ENCODE measurements around the gene NDUFS7. TPM values are rescaled to one million over a fixed set of nuclear protein-coding genes. Genes with fewer than 3 reads are reported as not detected.

Gene NDUFS7
- polyA plus RNA-seq, 3 donors, result 40.1 to 50.2 (median 42.7) TPM

DNA sequence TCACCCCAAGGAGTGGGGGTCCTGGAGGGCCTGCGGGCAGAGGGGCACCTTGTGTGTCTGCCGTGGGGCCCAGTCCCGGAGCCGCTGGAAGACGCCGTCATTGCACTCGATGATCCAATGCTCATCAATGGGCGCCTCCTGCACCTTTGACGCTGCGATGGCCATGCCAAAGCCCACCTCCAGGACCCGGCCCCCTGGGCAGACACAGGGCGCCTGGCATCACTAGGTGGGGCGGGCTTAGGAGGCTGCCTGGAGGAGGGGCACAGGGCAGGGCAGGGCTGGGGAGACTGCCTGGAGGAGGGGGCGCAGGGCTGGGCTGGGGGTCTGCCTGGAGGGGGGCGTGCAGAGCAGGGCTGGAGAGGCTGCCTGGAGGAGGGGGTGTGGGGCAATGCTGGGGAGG lies 16.0 kb downstream of the NDUFS7 start:
- DNase-seq (ENCODE audit: low read depth in 3 of 3, low spot score in 2 of 3), result no peak

DNA sequence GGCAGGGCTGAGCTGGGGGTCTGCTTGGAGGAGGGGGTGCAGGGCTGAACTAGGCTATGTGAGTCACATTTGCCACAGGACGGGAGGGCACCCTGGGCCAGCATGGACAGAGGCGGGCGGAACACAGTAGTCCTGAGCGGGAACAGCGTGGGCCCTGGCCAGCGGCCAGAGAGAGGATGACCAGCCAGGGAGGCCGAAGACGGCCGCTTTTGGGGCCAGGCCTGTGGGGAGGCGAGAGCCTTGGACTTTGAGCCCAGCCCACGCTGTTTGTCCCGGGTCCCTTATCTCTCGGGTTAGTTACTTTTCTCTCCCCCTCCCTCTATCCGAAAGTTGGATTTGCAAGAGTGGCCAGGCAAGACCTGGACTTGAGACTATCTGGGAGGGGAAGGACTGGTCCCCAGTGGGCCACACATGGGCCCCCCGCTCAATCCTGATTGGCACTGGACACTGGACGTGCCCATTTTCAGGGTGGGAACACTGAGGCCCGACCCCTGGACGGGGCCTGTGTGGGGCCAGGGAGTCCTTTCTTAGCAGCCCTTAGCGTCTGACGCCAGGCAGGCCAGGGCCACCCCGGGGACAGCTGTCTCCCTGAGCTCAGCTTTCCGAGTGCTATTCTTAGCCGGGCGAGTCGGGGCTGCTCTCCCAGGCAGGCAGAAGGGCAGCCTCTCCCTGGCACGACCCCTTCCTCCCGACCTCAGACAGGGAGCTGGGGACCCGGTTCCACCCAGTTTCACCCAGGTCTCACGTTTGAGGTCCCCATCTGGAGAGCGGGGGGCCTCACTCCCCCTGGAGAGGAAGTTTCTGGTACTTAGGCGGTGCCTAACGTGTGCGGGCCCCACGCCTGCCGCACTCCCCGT lies 16.8 kb downstream of the NDUFS7 start:
- DNase-seq (ENCODE audit: low read depth in 3 of 3, low spot score in 2 of 3), result no peak

DNA sequence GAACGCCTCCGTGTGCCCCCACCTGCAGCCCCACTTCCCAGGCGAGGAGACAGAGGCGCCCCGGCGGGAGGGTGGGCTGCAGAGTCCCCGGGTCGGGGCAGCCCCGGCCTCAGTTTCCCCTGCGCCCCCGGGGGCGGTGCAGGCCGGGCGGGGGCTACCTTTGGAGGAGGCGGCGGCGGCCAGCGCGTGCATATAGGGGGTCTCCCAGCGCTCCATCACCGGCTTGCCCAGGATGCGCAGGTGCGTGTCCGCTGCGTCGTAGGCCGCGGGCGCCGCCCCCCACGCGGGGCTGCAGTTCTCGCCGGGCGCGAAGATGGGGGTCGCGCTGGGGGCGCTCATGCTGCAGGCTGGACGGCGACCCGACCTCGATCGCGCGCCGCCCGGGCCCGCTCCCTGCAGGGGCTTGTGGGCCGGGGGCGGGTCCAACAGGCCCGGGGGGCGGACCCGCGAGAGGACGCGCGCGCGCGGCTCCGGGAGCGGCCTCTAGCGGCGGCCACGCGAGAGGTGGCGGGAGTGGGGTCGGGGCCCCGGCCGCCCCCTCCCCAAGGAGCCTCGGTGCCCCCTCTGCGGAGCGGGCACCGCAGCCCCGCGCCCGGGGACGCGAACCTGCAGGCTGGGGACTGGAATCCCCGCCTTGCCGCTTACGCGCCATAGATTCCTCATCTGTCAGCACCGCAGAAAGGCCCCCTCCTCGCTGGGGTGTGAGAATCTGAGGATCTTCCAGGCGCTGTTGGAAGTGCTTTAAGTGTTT lies 17.6 kb downstream of the NDUFS7 start, which contains the start of gene GAMT:
GAMT (minus strand) TSS at position 405 of the 751 bp plus-strand sequence; CDS start at position 339, 66 bp downstream.
- no peak for DNase-seq (ENCODE audit: low read depth in 3 of 3, low spot score in 2 of 3)

DNA sequence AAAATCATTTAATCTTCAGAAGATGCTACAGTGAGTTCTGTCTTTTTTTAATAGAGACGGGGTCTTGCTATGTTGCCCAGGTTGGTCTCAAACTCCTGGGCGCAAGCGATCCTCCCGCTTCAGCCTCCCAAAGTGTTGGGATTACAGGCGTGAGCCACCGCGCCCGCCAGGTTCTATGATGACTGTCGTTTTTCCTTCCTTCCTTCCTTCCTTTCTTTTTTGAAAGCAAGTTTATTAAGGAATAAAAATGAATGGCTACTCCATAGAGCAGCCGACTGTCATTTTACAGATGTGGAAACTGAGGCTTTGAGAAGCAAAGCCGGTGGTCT lies 18.1 kb downstream of the NDUFS7 start:
- DNase-seq (ENCODE audit: low read depth in 3 of 3, low spot score in 2 of 3), result no peak

DNA sequence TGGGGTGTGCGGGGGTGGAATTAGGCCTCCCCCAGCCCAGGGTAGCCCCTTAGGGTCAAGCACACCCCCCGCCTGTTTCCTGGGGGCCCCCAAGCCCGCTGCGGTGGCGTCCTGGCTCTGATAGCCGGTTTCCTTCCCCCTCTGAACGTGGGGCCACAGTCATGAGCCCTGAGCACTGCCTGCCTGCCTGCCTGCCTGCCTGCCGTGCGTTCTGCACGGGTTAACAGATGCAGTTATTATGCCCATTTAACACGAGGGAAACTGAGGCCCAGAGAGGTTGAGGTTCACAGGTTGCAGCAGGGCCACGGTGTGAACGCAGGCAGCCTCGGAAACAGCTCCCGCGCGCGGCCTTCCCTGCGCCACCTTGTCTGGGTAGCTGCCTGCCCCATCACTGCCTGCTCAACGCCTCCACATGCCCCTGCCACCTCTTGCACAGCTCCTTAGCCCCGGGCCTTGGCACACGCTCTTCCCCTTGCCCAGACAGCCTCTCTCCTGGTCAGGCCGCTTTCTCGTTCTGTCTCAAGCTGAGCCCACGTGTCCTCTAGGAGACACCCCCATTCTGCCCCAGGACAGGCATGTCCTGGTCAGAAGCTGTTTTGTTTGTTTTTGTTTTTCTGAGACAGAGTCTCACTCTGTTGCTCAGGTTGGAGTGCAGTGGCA lies 18.8 kb downstream of the NDUFS7 start:
- DNase-seq (ENCODE audit: low read depth in 3 of 3, low spot score in 2 of 3), result no peak

DNA sequence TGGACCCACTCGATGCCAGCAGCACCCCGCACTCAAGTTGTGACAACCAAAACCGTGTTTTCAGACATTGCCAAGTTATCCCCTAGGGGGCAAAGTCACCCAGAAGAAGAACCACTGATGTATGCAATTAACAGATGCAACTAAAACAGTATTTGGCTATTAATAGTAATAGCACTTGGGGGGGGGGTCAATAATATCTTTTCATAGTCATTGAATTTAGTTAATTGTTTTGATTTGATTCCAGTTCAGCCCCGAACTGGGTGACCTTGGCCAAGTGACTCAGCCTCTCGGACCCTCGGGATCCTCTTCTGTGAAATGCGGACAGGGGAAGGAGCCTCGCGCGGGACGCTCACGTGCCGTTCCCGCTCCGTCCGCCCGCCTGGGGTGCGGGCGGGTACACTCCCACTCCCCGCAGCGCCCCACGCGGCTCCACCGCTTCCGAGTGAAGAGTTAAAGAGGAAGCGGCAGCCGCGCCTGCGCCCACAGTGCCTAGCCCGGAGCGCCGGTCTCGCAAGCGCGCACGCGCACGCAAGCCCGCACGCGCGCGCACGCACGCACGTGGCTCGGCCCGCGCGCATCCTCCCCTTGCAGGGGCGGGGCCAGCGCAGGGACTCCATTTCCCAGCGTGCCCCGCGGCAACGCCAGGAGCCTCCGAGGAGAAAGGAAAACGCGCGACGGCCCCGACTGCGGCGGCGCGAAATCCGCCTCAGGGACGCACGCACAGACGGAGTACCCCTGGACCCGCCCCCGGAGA lies 23.2 kb downstream of the NDUFS7 start:
- peak; percentile 89 to 97 (median 96) for DNase-seq (ENCODE audit: low read depth in 3 of 3, low spot score in 2 of 3)

DNA sequence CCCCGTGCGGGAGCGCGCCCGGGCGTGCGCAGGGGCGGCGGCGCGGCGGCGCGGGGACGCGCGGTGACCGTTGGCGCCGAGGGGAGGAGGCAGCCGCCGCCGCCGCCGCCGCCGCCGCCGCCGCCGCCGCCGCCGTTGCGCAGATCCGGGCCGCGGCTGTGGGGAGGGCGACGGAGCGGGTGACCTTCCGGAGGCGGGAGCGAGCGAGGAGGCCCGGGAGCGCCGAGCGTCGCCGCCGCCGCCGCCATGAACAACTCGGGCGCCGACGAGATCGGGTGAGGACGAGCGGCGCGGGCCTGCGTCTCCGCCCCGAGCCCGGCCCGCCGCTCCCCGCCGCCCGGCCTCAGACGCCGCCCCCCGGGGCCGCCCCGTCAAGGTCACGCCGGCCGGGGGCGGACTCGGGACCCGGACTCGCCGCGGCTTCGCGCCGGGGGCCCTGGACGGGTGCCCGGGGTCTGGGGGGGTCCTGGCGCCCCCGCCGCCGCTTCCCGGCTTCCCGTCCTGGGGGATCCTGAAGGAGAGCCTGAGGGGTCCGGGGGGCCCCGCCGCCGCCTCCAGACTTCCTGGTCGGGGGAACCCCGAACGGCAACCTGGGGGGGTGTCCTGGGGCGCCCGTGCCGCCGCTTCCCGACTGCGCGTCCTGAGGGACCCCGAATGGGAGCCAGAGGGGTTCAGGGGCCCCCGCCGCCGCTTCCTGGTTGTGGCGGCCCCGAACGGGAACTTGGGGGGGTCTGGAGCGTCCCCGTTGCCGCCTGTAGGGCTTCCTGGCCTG lies 24.0 kb downstream of the NDUFS7 start, which contains the start of gene DAZAP1:
DAZAP1 (plus strand) TSS at position 59 of the 772 bp plus-strand sequence; CDS start at position 247, 188 bp downstream.
- no peak for DNase-seq (ENCODE audit: low read depth in 3 of 3, low spot score in 2 of 3)

DNA sequence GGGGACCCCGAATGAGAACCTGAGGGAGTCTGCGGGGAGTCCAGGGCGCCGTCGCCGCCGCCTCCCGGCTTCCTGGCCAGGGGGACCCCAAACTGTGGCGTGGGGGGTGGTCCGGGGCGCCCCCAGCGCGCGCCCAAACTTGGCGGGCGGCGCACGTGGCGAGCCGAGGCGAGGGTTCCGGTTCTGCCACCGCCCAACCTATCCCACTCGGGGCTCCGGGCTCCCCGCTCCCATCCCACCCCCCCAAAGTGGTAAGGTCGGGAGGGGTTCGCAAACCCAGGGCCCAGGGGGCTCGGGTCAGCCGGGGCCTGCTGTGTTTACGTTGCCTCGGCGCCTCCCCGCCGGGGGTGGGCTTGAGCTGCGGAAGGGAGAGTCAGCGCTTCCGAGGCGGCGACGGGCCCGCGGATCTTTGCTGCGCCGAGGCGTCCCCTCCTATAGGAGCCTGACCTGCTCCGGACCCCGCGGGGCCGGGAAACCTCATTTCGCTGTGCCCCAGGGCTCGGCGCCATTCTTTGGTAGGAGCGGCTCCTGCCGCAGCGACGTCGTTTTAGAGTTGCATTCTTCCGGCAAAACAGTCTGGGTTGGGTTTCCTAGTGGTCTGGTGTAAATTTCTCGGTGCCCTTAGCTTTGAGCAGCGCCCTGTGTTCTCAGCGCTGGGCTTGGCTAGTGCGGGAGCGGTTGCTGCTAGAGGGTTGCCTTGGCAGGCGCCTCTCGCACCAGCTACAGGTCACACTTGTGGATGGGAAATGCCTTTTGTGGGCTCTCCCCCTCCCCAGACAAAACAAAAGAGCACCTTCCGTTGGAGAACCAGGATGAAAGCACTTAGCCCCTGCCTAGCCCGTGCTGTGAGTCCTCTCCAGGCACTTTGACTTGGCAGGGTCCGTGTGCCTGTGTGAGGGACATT lies 24.8 kb downstream of the NDUFS7 start:
- no peak for DNase-seq (ENCODE audit: low read depth in 3 of 3, low spot score in 2 of 3)

DNA sequence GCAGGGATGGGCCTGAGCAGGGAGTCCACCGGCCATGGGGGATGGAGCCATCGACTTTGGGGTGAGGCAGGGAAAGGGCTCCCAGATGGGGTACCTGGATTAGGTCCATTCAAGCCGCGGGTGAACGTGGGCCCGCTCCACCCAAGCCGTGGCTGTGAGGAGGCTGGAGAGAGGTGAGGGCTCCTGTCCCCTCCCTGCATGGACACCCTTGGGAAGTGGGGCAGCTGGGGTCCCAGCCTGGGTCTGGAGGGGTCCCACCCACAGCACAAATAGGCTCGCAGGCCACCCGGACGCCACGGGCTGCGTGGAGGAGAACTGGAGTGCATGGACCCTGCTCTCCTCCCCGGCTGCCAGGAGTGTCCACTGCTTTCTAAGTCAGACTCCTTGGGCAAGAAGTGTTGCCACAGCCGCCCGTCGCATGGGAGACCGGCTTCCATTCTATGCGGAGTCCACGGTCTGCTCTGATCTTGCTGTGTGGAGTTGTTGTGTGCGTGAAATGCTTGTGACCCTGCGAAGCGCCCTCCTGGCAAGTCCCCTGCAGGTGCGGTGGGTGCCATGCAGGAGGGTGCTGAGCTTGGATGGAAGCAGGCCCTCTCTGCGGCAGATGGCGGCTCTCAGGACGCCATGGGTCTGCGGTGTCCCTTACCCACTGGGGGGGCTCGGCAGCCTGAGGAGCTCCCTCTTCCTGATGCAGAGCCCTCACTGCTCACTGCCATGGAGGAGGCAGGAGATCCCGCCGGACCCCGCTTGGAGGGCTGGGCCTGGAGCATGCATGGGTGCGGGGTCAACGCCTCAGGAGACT lies 25.7 kb downstream of the NDUFS7 start:
- no peak for DNase-seq (ENCODE audit: low read depth in 3 of 3, low spot score in 2 of 3)

DNA sequence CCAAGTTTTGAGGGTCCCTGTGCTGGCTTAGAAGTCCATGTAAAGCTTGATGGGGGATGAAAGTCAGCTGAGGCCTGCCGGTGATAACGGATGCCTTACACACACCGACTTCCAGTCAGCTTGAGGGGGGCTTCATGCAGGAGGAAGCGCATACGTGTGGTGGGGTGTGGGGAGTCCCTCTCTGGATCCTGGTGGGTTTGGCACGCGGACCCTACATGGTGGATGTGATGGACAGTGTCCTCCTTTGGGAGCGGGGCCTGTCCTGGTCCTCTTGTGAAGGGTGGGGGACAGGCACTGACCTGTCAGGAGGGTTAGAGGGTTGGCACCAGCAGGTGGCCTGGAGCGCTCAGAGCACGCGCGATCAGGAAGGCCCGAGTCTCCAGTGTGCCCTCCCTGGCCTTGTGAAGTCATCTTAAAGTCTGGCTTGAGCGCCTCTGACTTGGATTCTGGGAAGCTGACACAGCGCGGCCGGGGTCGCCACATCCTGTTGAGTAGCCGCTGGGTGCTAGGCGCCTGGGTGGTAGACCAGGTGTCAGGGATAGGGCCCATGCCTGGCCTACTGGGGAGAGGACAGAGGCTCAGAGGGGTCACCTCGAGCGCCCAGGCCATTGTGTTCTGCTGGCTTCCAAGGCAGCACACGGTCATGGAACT lies 26.6 kb downstream of the NDUFS7 start:
- DNase-seq (ENCODE audit: low read depth in 3 of 3, low spot score in 2 of 3), result no peak

DNA sequence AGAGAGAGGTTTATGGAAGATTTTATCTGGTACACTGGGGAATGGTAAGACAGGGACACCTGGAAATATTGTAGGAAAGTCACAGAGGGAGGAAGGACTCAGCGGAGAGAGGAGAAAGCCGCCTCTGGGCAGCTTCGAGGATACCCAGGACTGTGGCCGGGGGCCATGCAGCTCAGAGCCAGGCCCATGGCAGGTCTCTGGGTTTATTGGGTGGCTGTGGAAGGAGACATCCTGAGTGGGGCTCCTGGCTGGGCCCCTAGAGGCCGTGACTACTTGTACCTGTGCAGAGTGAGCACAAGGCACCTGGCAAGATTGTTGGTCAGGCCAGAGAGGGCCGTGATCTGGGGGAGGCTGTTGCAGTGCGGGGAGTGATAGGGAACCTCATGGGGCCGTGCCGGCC lies 27.1 kb downstream of the NDUFS7 start:
- DNase-seq (ENCODE audit: low read depth in 3 of 3, low spot score in 2 of 3), result no peak

DNA sequence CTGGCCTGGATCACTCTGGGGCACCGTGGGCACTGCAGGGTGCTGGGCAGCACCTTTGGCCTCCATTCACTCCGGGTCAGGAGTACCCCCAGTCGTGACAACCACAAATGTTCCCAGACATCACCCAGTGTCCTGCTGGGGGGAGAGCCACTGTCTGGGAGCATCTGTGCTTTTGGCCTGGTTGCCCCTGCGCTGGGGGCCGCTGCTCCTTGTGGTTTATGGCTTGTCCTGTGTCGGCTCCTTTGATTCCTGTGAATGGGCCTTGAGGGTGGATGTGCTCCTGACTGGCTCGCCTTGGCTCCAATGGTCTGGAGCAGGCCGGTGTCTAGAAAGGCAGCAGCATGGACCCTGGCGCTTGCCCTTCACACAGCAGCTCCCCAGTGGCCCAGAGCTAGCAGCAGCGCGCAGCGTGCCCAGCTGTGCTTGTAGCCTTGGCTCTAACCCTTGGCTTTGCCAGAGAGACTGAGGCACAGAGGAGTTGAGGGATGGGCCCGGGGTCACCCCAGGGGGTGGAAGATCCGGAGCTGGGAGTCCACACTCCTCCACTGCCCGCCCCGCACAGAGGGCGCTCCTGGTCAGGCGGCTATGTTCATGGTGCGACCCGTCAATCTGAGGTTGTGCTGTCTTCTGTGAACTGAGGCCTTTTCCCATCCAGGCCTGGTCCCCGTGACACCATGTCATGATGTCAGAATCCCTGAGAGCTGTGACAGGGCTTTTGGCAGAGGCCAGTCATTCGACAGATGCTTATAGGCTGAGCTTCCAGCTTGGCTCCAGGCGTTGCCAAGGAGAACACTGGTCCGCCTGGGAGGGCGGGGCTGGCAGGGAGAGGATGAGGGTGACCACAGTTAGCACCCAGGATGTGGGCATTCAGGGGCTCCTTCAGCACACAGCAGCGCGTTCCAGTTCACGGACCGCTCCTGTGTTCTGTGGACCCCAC lies 27.8 kb downstream of the NDUFS7 start:
- no peak for DNase-seq (ENCODE audit: low read depth in 3 of 3, low spot score in 2 of 3)

DNA sequence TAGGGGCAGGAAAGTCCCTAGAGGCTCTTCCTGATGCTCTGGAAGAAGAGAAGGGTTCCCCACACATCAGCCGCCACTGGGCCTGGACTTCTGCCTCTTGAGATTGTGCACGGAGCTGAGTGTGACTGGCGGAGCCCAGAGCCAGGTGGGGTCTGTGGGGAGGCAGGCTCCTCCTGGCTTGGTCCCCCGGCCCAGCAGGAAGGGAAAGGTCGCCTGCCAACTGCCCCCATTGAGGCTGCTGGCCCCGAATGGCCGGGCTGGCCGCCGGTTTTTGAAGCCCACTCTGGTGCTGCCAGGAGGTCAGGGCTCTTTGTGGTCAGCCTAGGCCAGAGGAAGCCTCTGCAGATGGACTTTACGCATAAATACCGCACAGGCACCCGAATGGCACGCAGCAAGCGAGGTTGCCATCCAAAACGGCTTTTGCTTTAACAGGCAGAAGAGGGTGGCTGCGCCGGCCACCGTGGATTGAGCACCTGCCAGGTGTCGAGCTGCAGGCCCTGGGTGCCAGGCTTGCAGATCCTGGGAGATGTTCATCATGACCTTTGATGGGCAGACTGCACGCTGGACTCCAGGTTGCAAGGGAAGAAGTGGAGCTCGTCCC lies 28.7 kb downstream of the NDUFS7 start:
- no peak for DNase-seq (ENCODE audit: low read depth in 3 of 3, low spot score in 2 of 3)

DNA sequence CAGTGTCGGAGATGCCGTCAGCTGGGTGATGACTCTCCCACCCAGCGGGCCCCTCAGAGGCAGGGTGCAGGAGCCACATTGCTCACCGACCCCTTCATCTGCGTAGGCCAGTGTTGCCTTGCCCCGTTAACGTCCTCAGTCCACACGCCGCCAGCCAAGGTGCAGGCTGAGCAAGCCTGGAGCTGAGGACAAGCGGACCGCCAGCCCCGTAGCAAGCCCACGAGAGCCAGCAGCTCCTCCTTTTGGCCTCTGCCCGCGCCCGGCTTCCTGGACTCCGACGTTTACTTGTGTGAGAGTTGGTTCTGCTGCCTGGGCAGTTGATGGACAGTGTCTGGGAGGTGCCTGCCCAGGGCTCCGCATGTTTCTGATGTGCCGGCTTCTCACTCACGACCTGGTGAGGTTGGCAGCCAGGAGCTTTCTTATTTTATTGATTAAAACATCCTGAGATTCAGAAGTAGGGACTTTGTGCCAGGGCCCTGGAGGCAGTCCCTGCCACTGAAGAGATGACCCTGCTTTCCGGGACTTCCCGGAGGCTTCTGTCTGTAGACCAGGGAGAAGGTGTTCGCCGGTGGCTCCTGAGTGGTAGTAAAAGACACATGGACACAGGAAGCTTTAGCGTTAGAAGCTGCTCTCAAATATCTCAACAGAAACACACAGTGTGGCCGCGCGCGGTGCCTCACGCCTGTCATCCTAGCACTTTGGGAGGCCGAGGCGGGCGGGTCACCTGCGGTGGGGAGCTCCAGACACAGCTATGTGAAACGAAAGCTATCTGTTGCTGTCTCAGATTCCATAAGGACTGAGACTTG lies 29.5 kb downstream of the NDUFS7 start:
- no peak for DNase-seq (ENCODE audit: low read depth in 3 of 3, low spot score in 2 of 3)

Data from right renal cortex interstitium (tissue), 3 donors.